Measurements from ENCODE around the gene TBC1D5.

GRCh38 chr3:17529677-17530076, 212.8 kb downstream of the TBC1D5 start:
- TF ChIP-seq CTCF (IDR thresholded peaks at IDR 0.05), result no peak
- no peak for TF ChIP-seq POLR2A (IDR thresholded peaks at IDR 0.05)

Measured in vagina (tissue), 2 donors.